Measurements from ENCODE around the gene PAFAH2. TPM values are rescaled to one million over a fixed set of nuclear protein-coding genes. Genes with fewer than 3 reads are reported as not detected.

PAFAH2 gene
- total RNA-seq, 1 experiment from 2014 or later: 9.8 TPM

- no peak for DNase-seq (ENCODE audit: extremely low read depth, low read depth)
These were observed 33.9 kb upstream of the PAFAH2 start for GRCh38 chr1:26031611-26032220.

GRCh38 chr1:26031196-26031595 lies 33.3 kb upstream of the PAFAH2 start:
- no peak for DNase-seq (ENCODE audit: extremely low read depth, low read depth)

- DNase-seq (ENCODE audit: extremely low read depth, low read depth): no peak
These were observed 32.1 kb upstream of the PAFAH2 start for GRCh38 chr1:26029864-26030481.

GRCh38 chr1:26029054-26029863 lies 31.4 kb upstream of the PAFAH2 start:
- DNase-seq (ENCODE audit: extremely low read depth, low read depth): no peak

GRCh38 chr1:26028490-26028980 lies 30.7 kb upstream of the PAFAH2 start:
- DNase-seq (ENCODE audit: extremely low read depth, low read depth): no peak

GRCh38 chr1:26027716-26028489 lies 30.0 kb upstream of the PAFAH2 start:
- DNase-seq (ENCODE audit: extremely low read depth, low read depth): no peak

- DNase-seq (ENCODE audit: extremely low read depth, low read depth): no peak
These were observed 27.7 kb upstream of the PAFAH2 start for GRCh38 chr1:26025517-26025916.

GRCh38 chr1:26025060-26025459 lies 27.2 kb upstream of the PAFAH2 start:
- DNase-seq (ENCODE audit: extremely low read depth, low read depth): no peak

- no peak for DNase-seq (ENCODE audit: extremely low read depth, low read depth)
These were observed 26.0 kb upstream of the PAFAH2 start for GRCh38 chr1:26023826-26024225.

- DNase-seq (ENCODE audit: extremely low read depth, low read depth): no peak
These were observed 25.1 kb upstream of the PAFAH2 start for GRCh38 chr1:26023009-26023408.

GRCh38 chr1:26022404-26022779 lies 24.5 kb upstream of the PAFAH2 start:
- no peak for DNase-seq (ENCODE audit: extremely low read depth, low read depth)

GRCh38 chr1:26021647-26022403 lies 24.0 kb upstream of the PAFAH2 start, which contains the start of gene EXTL1:
TSS of gene EXTL1 (plus strand) at chr1:26021775. CDS start at chr1:26022647, 872 bp downstream.
- no peak for DNase-seq (ENCODE audit: extremely low read depth, low read depth)

GRCh38 chr1:26020941-26021646 lies 23.2 kb upstream of the PAFAH2 start:
- DNase-seq (ENCODE audit: extremely low read depth, low read depth): no peak

- DNase-seq (ENCODE audit: extremely low read depth, low read depth): no peak
These were observed 22.5 kb upstream of the PAFAH2 start for GRCh38 chr1:26020330-26020768.

GRCh38 chr1:26019641-26020315 lies 21.9 kb upstream of the PAFAH2 start:
- no peak for DNase-seq (ENCODE audit: extremely low read depth, low read depth)

GRCh38 chr1:26017606-26018005 lies 19.7 kb upstream of the PAFAH2 start:
- DNase-seq (ENCODE audit: extremely low read depth, low read depth): no peak

- no peak for DNase-seq (ENCODE audit: extremely low read depth, low read depth)
These were observed 19.2 kb upstream of the PAFAH2 start for GRCh38 chr1:26016953-26017545.

GRCh38 chr1:26016258-26016952 lies 18.5 kb upstream of the PAFAH2 start:
- DNase-seq (ENCODE audit: extremely low read depth, low read depth): no peak
